Activated CD4-positive, alpha-beta T cell treated with anti-CD3 and anti-CD28 coated beads for 48 hours (primary cell): Measurements from ENCODE around the gene CD300LD.

ENCODE experiments used
- DNase-seq: peaks from one replicate; pipeline ENCODE4 v3.0.0-alpha.2; 2020

Gene CD300LD

GRCh38 chr17:74543406-74543805 lies 48.7 kb downstream of the CD300LD start:
- DNase-seq: no peak

- DNase-seq: no peak
Measured at GRCh38 chr17:74542727-74543383, 49.2 kb downstream of the CD300LD start.

GRCh38 chr17:74542166-74542565 lies 49.9 kb downstream of the CD300LD start:
- DNase-seq: no peak

- no peak for DNase-seq
Measured at GRCh38 chr17:74541176-74542111, 50.6 kb downstream of the CD300LD start.

GRCh38 chr17:74539281-74539820 lies 52.7 kb downstream of the CD300LD start:
- DNase-seq: no peak

- DNase-seq: no peak
Measured at GRCh38 chr17:74536890-74537289, 55.2 kb downstream of the CD300LD start.

- peak; percentile 18 for DNase-seq
Measured at GRCh38 chr17:74532115-74532514, 60.0 kb downstream of the CD300LD start.

GRCh38 chr17:74531231-74531761 lies 60.8 kb downstream of the CD300LD start, which contains the start of gene CD300LB:
Gene CD300LB, minus strand, starts transcription at chr17:74531475. Its CDS starts 125 bp downstream, at chr17:74531350.
- DNase-seq: no peak

- DNase-seq: no peak
Measured at GRCh38 chr17:74530831-74531150, 61.3 kb downstream of the CD300LD start.
